AG09319 (cell line): Measurements from ENCODE around the gene PCBP3.
"Not testable (repeated sequence)": the region's sequence is repeated elsewhere in the genome, so short reads cannot be mapped to it uniquely, and the experiment has no call there.

Experiments
- DNase-seq: peaks from one replicate; pipeline ENCODE4 v3.0.0-alpha.2; 2010; ENCODE audit warnings: low read depth; ENCODE audit errors: extremely low read depth
- CTCF ChIP-seq: IDR thresholded peaks from 2 replicates; pipeline ENCODE4 v1.5.1; 2011; ENCODE audit warnings: low read depth, mild to moderate bottlenecking, inconsistent platforms, low read length, moderate library complexity

Gene PCBP3

GRCh38 chr21:45651921-45652320 is 8.4 kb downstream of the PCBP3 start:
- TF ChIP-seq CTCF: no peak
- DNase-seq: no peak

GRCh38 chr21:45655124-45655523 is 11.6 kb downstream of the PCBP3 start:
- DNase-seq: peak; percentile 52
- TF ChIP-seq CTCF: no peak

- DNase-seq: not testable (repeated sequence)
These were observed 12.6 kb downstream of the PCBP3 start for GRCh38 chr21:45656114-45656513.

GRCh38 chr21:45661913-45662622 is 18.5 kb downstream of the PCBP3 start:
- DNase-seq: not testable (repeated sequence)

- DNase-seq: not testable (repeated sequence)
These were observed 19.2 kb downstream of the PCBP3 start for GRCh38 chr21:45662623-45663245.

GRCh38 chr21:45669382-45669781 is 25.9 kb downstream of the PCBP3 start:
- DNase-seq: no peak
- no peak for TF ChIP-seq CTCF

- no peak for TF ChIP-seq CTCF
These were observed 27.2 kb downstream of the PCBP3 start for GRCh38 chr21:45670731-45671130.

GRCh38 chr21:45678790-45679189 is 35.3 kb downstream of the PCBP3 start:
- not testable (repeated sequence) for DNase-seq

More at GRCh38 chr21:45670731-45671130, 27.2 kb downstream of the PCBP3 start:
- DNase-seq: no peak

GRCh38 chr21:45680215-45680614 is 36.7 kb downstream of the PCBP3 start:
- no peak for DNase-seq
- TF ChIP-seq CTCF: no peak
